ENCODE results near the gene PLA2G1B.
"Not testable (repeated sequence)": the region's sequence is repeated elsewhere in the genome, so short reads cannot be mapped to it uniquely, and the experiment has no call there.

The PLA2G1B gene

DNA sequence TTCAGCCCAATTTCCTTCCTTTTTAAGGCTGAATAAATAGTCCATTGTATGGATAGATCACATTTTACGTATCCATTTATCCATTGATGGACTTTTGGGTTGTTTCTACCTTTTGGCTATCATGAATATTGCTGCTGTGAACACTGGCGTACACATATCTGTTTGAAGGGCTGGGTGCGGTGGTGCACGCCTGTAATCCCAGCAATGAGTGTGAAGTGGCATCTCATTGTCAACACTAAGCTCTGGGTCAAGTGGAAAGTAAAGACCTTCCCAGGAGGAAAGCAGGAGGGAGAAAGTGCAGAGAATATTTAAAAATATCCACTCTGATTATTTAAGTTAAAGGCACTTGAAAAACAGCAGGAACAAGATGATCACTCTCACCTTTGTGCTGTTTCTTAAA lies 11.7 kb upstream of the PLA2G1B start:
- TF ChIP-seq, protein P1, sequence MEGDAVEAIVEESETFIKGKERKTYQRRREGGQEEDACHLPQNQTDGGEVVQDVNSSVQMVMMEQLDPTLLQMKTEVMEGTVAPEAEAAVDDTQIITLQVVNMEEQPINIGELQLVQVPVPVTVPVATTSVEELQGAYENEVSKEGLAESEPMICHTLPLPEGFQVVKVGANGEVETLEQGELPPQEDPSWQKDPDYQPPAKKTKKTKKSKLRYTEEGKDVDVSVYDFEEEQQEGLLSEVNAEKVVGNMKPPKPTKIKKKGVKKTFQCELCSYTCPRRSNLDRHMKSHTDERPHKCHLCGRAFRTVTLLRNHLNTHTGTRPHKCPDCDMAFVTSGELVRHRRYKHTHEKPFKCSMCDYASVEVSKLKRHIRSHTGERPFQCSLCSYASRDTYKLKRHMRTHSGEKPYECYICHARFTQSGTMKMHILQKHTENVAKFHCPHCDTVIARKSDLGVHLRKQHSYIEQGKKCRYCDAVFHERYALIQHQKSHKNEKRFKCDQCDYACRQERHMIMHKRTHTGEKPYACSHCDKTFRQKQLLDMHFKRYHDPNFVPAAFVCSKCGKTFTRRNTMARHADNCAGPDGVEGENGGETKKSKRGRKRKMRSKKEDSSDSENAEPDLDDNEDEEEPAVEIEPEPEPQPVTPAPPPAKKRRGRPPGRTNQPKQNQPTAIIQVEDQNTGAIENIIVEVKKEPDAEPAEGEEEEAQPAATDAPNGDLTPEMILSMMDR (IDR thresholded peaks at IDR 0.05) = no peak
- TF ChIP-seq ZFX (IDR thresholded peaks at IDR 0.05; ENCODE audit: borderline replicate concordance) = no peak
- H3K27ac ChIP-seq = no peak overlapping the region

DNA sequence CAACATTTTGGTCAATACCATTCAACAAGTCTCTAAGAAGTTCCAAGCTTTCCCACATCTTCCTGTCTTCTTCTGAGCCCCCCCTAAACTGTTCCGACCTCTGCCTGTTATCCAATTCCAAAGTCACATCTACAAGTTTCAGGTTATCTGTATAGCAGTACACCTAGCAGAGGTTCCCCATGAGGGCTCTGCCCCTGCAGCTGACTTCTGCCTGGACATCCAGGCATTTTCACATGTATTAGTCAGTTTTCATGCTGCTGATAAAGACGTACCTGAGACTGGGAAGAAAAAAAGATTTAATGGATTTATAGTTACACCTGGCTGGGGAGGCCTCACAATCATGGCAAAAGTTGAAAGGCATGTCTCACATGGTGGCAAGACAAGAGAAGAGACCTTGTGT lies 10.2 kb upstream of the PLA2G1B start:
- H3K27ac ChIP-seq = no peak overlapping the region
- TF ChIP-seq, protein P1 (IDR thresholded peaks at IDR 0.05) = no peak
- TF ChIP-seq ZFX (IDR thresholded peaks at IDR 0.05; ENCODE audit: borderline replicate concordance) = no peak

DNA sequence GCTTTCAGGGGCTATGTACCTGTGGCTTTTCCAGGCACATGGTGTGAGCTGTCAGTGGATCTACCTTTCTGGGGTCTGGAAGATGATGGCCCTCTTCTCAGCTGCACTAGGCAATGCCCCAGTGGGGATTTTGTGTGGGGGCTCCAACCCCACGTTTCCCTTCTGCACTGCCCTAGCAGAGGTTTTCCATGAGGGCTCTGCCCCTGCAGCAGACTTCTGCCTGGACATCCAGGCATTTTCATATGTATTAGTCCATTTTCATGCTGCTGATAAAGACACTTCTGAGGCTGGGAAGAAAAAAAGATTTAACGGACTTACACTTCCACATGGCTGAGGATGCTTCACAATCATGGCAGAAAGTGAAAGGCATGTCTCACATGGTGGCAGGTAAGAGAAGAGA lies 8.8 kb upstream of the PLA2G1B start:
- H3K27ac ChIP-seq = not testable (repeated sequence)

DNA sequence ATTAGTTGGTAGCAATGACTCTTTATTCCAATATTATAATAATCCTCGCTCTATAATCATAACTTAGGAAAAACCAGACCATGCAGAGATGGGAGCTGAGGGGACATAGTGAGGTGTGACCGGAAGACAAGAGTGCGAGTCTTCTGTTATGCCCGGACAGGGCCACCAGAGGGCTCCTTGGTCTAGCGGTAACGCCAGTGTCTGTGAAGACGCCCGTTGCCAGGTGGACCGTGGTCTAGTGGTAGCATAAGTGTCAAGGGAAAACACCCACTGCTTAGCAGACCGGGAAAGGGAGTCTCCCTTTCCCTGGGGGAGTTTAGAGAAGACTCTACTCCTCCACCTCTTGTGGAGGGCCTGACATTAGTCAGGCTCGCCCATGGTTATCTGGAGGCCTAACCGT lies 7.9 kb upstream of the PLA2G1B start:
- not testable (repeated sequence) for H3K27ac ChIP-seq
- TF ChIP-seq, protein P1 (IDR thresholded peaks at IDR 0.05) = peak; percentile 90

DNA sequence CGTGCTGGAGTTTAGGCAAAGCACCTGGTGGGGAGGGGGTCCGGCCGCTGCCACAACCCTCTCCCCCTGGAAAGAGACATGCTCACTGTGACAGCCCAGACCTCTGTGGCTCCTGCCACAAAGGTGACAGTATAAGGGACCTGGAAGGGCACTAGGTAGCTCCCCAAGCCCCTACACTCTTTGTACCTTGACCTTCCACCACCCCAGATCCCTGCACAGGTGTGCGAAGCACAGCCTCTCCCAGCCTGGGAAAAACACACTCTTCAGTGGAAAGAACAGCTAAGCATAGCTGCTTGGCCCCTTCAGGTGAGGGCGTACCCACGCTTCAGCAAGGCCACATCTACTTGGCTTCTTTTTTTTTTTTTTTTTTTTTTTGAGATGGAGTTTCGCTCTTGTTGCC lies 4.9 kb upstream of the PLA2G1B start:
- TF ChIP-seq, protein P1 (IDR thresholded peaks at IDR 0.05) = no peak
- no peak for TF ChIP-seq ZFX (IDR thresholded peaks at IDR 0.05; ENCODE audit: borderline replicate concordance)
- no peak overlapping the region for H3K27ac ChIP-seq

DNA sequence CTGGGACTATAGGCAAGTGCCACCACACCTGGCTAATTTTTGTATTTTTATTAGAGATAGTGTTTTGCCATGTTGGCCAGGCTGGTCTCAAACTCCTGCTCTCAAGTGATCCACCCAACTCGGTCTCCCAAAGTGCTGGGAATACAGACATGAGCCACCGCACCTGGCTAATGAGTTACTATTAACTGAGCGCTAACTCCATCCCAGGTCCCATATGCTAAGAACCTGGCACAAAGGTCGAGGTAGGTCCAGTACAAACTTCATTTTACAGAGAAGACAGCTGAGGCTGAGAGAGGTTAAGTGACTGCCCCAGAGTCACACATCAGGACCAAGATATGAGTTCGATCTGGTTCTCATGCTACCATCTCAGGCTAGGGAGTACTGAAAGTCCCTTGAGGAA lies 4.5 kb upstream of the PLA2G1B start:
- H3K27ac ChIP-seq = no peak overlapping the region
- no peak for TF ChIP-seq ZFX (IDR thresholded peaks at IDR 0.05; ENCODE audit: borderline replicate concordance)
- TF ChIP-seq, protein P1 (IDR thresholded peaks at IDR 0.05) = no peak

DNA sequence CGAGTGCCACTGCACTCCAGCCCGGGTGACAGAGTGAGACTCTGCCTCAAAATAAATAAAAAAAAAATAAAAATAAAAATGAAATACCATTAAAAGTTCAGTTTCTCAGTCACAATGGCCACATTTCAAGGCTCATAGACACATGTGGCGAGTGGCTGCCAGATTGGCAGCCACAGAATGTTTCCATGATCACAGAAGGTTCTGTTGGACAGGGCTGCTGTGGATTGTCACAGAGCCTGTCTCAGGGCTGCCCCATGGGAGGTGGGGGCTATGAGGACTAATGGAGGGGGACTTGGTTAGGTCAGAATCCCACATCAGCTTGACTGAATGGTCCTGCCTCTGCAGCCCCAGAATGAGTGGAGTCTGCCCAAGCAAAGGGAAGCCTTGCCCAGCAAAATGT lies 3.8 kb upstream of the PLA2G1B start:
- TF ChIP-seq, protein P1 (IDR thresholded peaks at IDR 0.05) = no peak
- TF ChIP-seq ZFX (IDR thresholded peaks at IDR 0.05; ENCODE audit: borderline replicate concordance) = no peak
- H3K27ac ChIP-seq = no peak overlapping the region

DNA sequence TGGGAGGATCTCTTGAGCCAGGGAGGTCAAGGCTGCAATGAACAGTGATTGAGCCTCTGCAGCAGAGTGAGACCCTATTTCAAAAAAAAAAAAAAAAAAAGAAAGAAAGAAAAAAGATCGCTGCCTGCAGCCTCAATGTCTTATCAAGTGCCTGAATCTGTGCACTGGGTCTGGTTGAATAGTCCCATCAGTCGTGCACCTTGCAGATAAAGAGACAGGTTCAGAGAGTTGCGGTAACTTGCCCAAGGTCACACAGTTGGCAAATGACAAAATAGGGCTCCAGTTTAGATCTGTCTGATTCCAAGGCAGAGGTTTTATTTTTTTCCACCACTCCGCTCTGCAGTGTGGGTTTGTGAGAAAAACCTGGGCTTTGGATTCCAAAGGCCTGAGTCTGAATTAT lies 649 bp upstream of the PLA2G1B start:
- H3K27ac ChIP-seq = no peak overlapping the region
- TF ChIP-seq, protein P1 (IDR thresholded peaks at IDR 0.05) = no peak
- TF ChIP-seq ZFX (IDR thresholded peaks at IDR 0.05; ENCODE audit: borderline replicate concordance) = no peak

Data from 22Rv1 (cell line).